IPS-18a (cell line): ENCODE results near the gene FER.
"Not testable (repeated sequence)": the region's sequence is repeated elsewhere in the genome, so short reads cannot be mapped to it uniquely, and the experiment has no call there.

ENCODE experiments used
- H3K27ac ChIP-seq: one replicate; pipeline ENCODE4 v1.5.1; 2013; ENCODE audit warnings: low read length
- H3K27me3 ChIP-seq: one replicate; pipeline ENCODE4 v1.6.1; 2013; ENCODE audit warnings: mild to moderate bottlenecking, low read length; ENCODE audit not compliant: control insufficient read depth, insufficient read depth
- H3K36me3 ChIP-seq: one replicate; pipeline ENCODE4 v1.6.1; 2013; ENCODE audit warnings: low read depth, low read length; ENCODE audit not compliant: control insufficient read depth
- H3K4me1 ChIP-seq: one replicate; pipeline ENCODE4 v1.6.1; 2013; ENCODE audit warnings: low read depth, low read length; ENCODE audit not compliant: control insufficient read depth
- H3K4me3 ChIP-seq: one replicate; pipeline ENCODE4 v1.5.1; 2013; ENCODE audit warnings: low read length
- H3K9ac ChIP-seq: one replicate; pipeline ENCODE4 v1.6.1; 2013; ENCODE audit warnings: mild to moderate bottlenecking, low read length, moderate library complexity
- H3K9me3 ChIP-seq: one replicate; pipeline ENCODE4 v1.6.1; 2013; ENCODE audit warnings: low read depth, low read length; ENCODE audit not compliant: control insufficient read depth

Gene FER

GRCh38 chr5:108748401-108749127 is 867 bp downstream of the FER start:
- Histone ChIP-seq H3K27me3 (no peaks in the 10 kb centered on the region), H3K9ac (peak overlapping the region; percentile 89), H3K9me3 (no peaks in the 10 kb centered on the region), H3K4me3 (peak overlapping the region; percentile 93), H3K27ac (peak overlapping the region; percentile 90), H3K4me1 (peaks cover 15% of the 10 kb centered on the region), H3K36me3 (no peaks in the 10 kb centered on the region)

GRCh38 chr5:108749128-108749861 is 1.6 kb downstream of the FER start:
- Histone ChIP-seq H3K9ac (peak overlapping the region; percentile 57), H3K27ac (no peak overlapping the region), H3K4me3 (peak overlapping the region; percentile 80), H3K36me3 (no peaks in the 10 kb centered on the region), H3K9me3 (no peaks in the 10 kb centered on the region), H3K4me1 (peaks cover 7% of the 10 kb centered on the region), H3K27me3 (no peaks in the 10 kb centered on the region)

- Histone ChIP-seq H3K9ac (no peak overlapping the region), H3K4me3 (no peak overlapping the region), H3K27ac (no peak overlapping the region)
Observed at GRCh38 chr5:108753331-108753730, 5.6 kb downstream of the FER start.

GRCh38 chr5:108753877-108754276 is 6.2 kb downstream of the FER start:
- no peaks in the 10 kb centered on the region for H3K9me3 ChIP-seq
- H3K27ac ChIP-seq = no peak overlapping the region
- H3K9ac ChIP-seq = no peak overlapping the region
- H3K4me1 ChIP-seq = no peaks in the 10 kb centered on the region
- no peaks in the 10 kb centered on the region for H3K27me3 ChIP-seq
- no peak overlapping the region for H3K4me3 ChIP-seq
- H3K36me3 ChIP-seq = no peaks in the 10 kb centered on the region

More at GRCh38 chr5:108753331-108753730, 5.6 kb downstream of the FER start:
- H3K36me3 ChIP-seq = no peaks in the 10 kb centered on the region
- no peaks in the 10 kb centered on the region for H3K4me1 ChIP-seq
- H3K27me3 ChIP-seq = no peaks in the 10 kb centered on the region
- no peaks in the 10 kb centered on the region for H3K9me3 ChIP-seq

GRCh38 chr5:108760512-108760911 is 12.8 kb downstream of the FER start:
- H3K9me3 ChIP-seq = no peaks in the 10 kb centered on the region
- H3K27ac ChIP-seq = no peak overlapping the region
- H3K36me3 ChIP-seq = no peaks in the 10 kb centered on the region
- no peak overlapping the region for H3K9ac ChIP-seq
- peaks cover 12% of the 10 kb centered on the region for H3K4me1 ChIP-seq
- H3K27me3 ChIP-seq = no peaks in the 10 kb centered on the region
- no peak overlapping the region for H3K4me3 ChIP-seq

GRCh38 chr5:108762660-108763059 is 15.0 kb downstream of the FER start:
- Histone ChIP-seq H3K36me3 (no peaks in the 10 kb centered on the region), H3K4me3 (no peak overlapping the region), H3K9me3 (no peaks in the 10 kb centered on the region), H3K9ac (no peak overlapping the region), H3K27me3 (no peaks in the 10 kb centered on the region), H3K4me1 (peaks cover 12% of the 10 kb centered on the region), H3K27ac (no peak overlapping the region)

GRCh38 chr5:108763222-108763916 is 15.7 kb downstream of the FER start:
- Histone ChIP-seq H3K9ac (no peak overlapping the region), H3K27ac (no peak overlapping the region), H3K27me3 (no peaks in the 10 kb centered on the region), H3K4me3 (no peak overlapping the region), H3K9me3 (no peaks in the 10 kb centered on the region), H3K4me1 (peaks cover 12% of the 10 kb centered on the region), H3K36me3 (no peaks in the 10 kb centered on the region)

GRCh38 chr5:108765647-108766046 is 17.9 kb downstream of the FER start:
- H3K9ac ChIP-seq = no peak overlapping the region
- no peaks in the 10 kb centered on the region for H3K27me3 ChIP-seq
- H3K4me3 ChIP-seq = no peak overlapping the region
- no peaks in the 10 kb centered on the region for H3K9me3 ChIP-seq
- H3K27ac ChIP-seq = no peak overlapping the region
- peaks cover 12% of the 10 kb centered on the region for H3K4me1 ChIP-seq
- no peaks in the 10 kb centered on the region for H3K36me3 ChIP-seq

- H3K9ac ChIP-seq, H3K36me3 ChIP-seq, H3K9me3 ChIP-seq, H3K27me3 ChIP-seq, H3K4me3 ChIP-seq, H3K27ac ChIP-seq: not testable (repeated sequence)
- H3K4me1 ChIP-seq = peaks cover 12% of the 10 kb centered on the region
Observed at GRCh38 chr5:108766916-108767315, 19.2 kb downstream of the FER start.

GRCh38 chr5:108769352-108769751 is 21.7 kb downstream of the FER start:
- no peak overlapping the region for H3K27ac ChIP-seq
- no peaks in the 10 kb centered on the region for H3K4me1 ChIP-seq
- H3K27me3 ChIP-seq = no peaks in the 10 kb centered on the region
- no peak overlapping the region for H3K4me3 ChIP-seq
- H3K36me3 ChIP-seq = no peaks in the 10 kb centered on the region
- no peak overlapping the region for H3K9ac ChIP-seq
- no peaks in the 10 kb centered on the region for H3K9me3 ChIP-seq

GRCh38 chr5:108772626-108773025 is 24.9 kb downstream of the FER start:
- H3K4me3 ChIP-seq = no peak overlapping the region
- H3K9ac ChIP-seq = no peak overlapping the region
- H3K4me1 ChIP-seq = no peaks in the 10 kb centered on the region
- H3K27ac ChIP-seq = no peak overlapping the region
- no peaks in the 10 kb centered on the region for H3K27me3 ChIP-seq
- no peaks in the 10 kb centered on the region for H3K9me3 ChIP-seq
- no peaks in the 10 kb centered on the region for H3K36me3 ChIP-seq
